PC-3 (cell line): Measurements from ENCODE around the gene SYS1. TPM values are rescaled to one million over a fixed set of nuclear protein-coding genes. Genes with fewer than 3 reads are reported as not detected.

Source experiments
- ATAC-seq: fragments of 200-7000 bp; cut with Tn5 transposase; 2 replicates; pipeline ENCODE4 v1.9.1; 2020; ENCODE audit warnings: mild to moderate bottlenecking, moderate library complexity
- BruUV-seq: library from RNA; stranded (reverse); fragments of 400-500 nt; replicated peaks from 2 replicates; lab custom pipeline; 2021; lab: Mats Ljungman, UMichigan
- CTCF ChIA-PET: fragments of 300-600 bp; sonication (Branson Sonifier 250); formaldehyde crosslinking; loops from one replicate; lab custom pipeline; 2022; ENCODE audit warnings: antibody characterized with exemption; lab: Charles Lee
- POLR2A ChIA-PET: fragments of 300-600 bp; sonication (Branson Sonifier 250); formaldehyde crosslinking; loops from one replicate; lab custom pipeline; 2022; ENCODE audit warnings: antibody characterized with exemption; ENCODE audit not compliant: unreplicated experiment; lab: Charles Lee
- DNase-seq: peaks from one replicate; pipeline ENCODE4 v3.0.0-alpha.2; 2015
- H2AFZ ChIP-seq: fragments of 300-600 bp; sonication (generic); 2 replicates; pipeline ENCODE4 v1.6.0; 2016; ENCODE audit warnings: antibody characterized with exemption, low read length
- H3F3A ChIP-seq: fragments of 300-600 bp; sonication (generic); one replicate; pipeline ENCODE4 v1.6.0; 2017; ENCODE audit warnings: antibody characterized with exemption, low read length, control low read depth, mild to moderate bottlenecking; ENCODE audit not compliant: unreplicated experiment
- H3K27ac ChIP-seq: fragments of 300-600 bp; sonication (generic); 2 replicates; pipeline ENCODE4 v1.5.1; 2016; ENCODE audit warnings: mild to moderate bottlenecking, low read length
- H3K27me3 ChIP-seq: fragments of 300-600 bp; sonication (generic); 2 replicates; pipeline ENCODE4 v1.6.1; 2016; ENCODE audit warnings: low read length, mixed read lengths
- H3K36me3 ChIP-seq: fragments of 300-600 bp; sonication (generic); 2 replicates; pipeline ENCODE4 v1.6.1; 2016; ENCODE audit warnings: low read depth, mixed run types, low read length, mixed read lengths
- H3K4me1 ChIP-seq: fragments of 300-600 bp; sonication (generic); 2 replicates; pipeline ENCODE4 v1.5.1; 2016; ENCODE audit warnings: low read length; ENCODE audit not compliant: insufficient read depth
- H3K4me2 ChIP-seq: fragments of 300-600 bp; sonication (generic); 2 replicates; pipeline ENCODE4 v1.6.0; 2016; ENCODE audit warnings: low read length
- H3K4me3 ChIP-seq: fragments of 300-600 bp; sonication (generic); 2 replicates; pipeline ENCODE4 v1.5.1; 2016; ENCODE audit warnings: mild to moderate bottlenecking, low read length, mixed read lengths
- H3K79me2 ChIP-seq: fragments of 300-600 bp; sonication (generic); 2 replicates; pipeline ENCODE4 v1.6.1; 2017; ENCODE audit warnings: low read length, mixed read lengths
- H3K9ac ChIP-seq: fragments of 300-600 bp; sonication (generic); 2 replicates; pipeline ENCODE4 v1.6.0; 2016; ENCODE audit warnings: mild to moderate bottlenecking, low read length
- H3K9me2 ChIP-seq: fragments of 300-600 bp; sonication (generic); replicated peaks from 2 replicates; pipeline ENCODE4 v1.6.1; 2016; ENCODE audit warnings: mixed run types, low read length, mixed read lengths
- H3K9me3 ChIP-seq: fragments of 300-600 bp; sonication (generic); 2 replicates; pipeline ENCODE4 v1.6.1; 2016; ENCODE audit warnings: low read length, mixed read lengths
- H4K20me1 ChIP-seq: fragments of 300-600 bp; sonication (generic); 2 replicates; pipeline ENCODE4 v1.6.1; 2016; ENCODE audit warnings: low read length, mixed read lengths
- CTCF ChIP-seq: fragments of 300-600 bp; sonication (generic); conservative IDR thresholded peaks from 2 replicates; pipeline ENCODE4 v1.5.1; 2017; ENCODE audit warnings: antibody characterized with exemption, low read depth, mild to moderate bottlenecking, low read length
- EZH2 ChIP-seq: fragments of 300-600 bp; sonication (generic); IDR thresholded peaks from one replicate; pipeline ENCODE4 v1.6.1; 2017; ENCODE audit warnings: antibody characterized with exemption, mild to moderate bottlenecking, low read length; ENCODE audit not compliant: unreplicated experiment
- EZH2phosphoT487 ChIP-seq: fragments of 300-600 bp; sonication (generic); IDR thresholded peaks from 2 replicates; pipeline ENCODE4 v1.6.1; 2018; ENCODE audit warnings: mild to moderate bottlenecking, antibody characterized with exemption, low read length, borderline replicate concordance
- intact Hi-C: fragments of 100-400 bp; cut with micrococcal nuclease; formaldehyde crosslinking; loops from 2 replicates; pipeline ENCODE4 v1.9.0; 2023
- total RNA-seq: library from RNA; depleted of rRNA; stranded (reverse); fragments of >200 nt; gene quantifications from 2 replicates; pipeline ENCODE4 v1.2.3, GENCODE V29; 2014

The SYS1 gene
- total RNA-seq, 1 experiment from 2014 or later, result 45.2 TPM

GRCh38 chr20:45407783-45408645 lies 45.1 kb downstream of the SYS1 start, which contains the start of gene DBNDD2:
Gene DBNDD2, plus strand, starts transcription at chr20:45408289. Its CDS starts 179 bp downstream, at chr20:45408468.
- Histone ChIP-seq H3K9ac (no peak within 1 kb of the TSS), H4K20me1 (no peaks in the 10 kb centered on the region), H3K9me2 (no peaks in the 10 kb centered on the region), H3K4me2 (peak within 1 kb of the TSS; percentile 99), H3K4me3 (no peak within 1 kb of the TSS), H3K79me2 (no peaks in the 10 kb centered on the region), H2AFZ (no peak within 1 kb of the TSS), H3K9me3 (no peaks in the 10 kb centered on the region), H3K27me3 (no peaks in the 10 kb centered on the region), H3K36me3 (no peaks in the 10 kb centered on the region), H3K4me1 (peaks cover 20% of the 10 kb centered on the region), H3F3A (no peaks in the 10 kb centered on the region), H3K27ac (no peak within 1 kb of the TSS)
- ATAC-seq, result no peak
- no peak for TF ChIP-seq EZH2
- TF ChIP-seq EZH2phosphoT487, result no peak
- TF ChIP-seq CTCF, result no peak
- no TSS peak for BruUV-seq
- ChIA-PET CTCF (no interaction called here), POLR2A (no interaction called here)
- DNase-seq, result no peak
- intact Hi-C loops, result no loop called here

- Histone ChIP-seq H3K4me1 (peaks cover 20% of the 10 kb centered on the region), H3F3A (no peaks in the 10 kb centered on the region), H3K27me3 (no peaks in the 10 kb centered on the region), H4K20me1 (no peaks in the 10 kb centered on the region), H3K9me2 (no peaks in the 10 kb centered on the region), H3K79me2 (no peaks in the 10 kb centered on the region), H3K9me3 (no peaks in the 10 kb centered on the region), H3K9ac (no peak overlapping the region), H3K4me3 (no peak overlapping the region), H3K4me2 (no peak overlapping the region), H3K36me3 (no peaks in the 10 kb centered on the region), H3K27ac (no peak overlapping the region), H2AFZ (no peak overlapping the region)
- POLR2A ChIA-PET, result no interaction called here
- BruUV-seq, result no TSS peak
- no peak for ATAC-seq
- CTCF ChIA-PET, result no interaction called here
- intact Hi-C loops, result no loop called here
- DNase-seq, result no peak
- TF ChIP-seq EZH2 (no peak), EZH2phosphoT487 (no peak), CTCF (no peak)
Observed at GRCh38 chr20:45408646-45409213, 45.8 kb downstream of the SYS1 start.
